ENCODE results near the gene TRABD2B.

DNA sequence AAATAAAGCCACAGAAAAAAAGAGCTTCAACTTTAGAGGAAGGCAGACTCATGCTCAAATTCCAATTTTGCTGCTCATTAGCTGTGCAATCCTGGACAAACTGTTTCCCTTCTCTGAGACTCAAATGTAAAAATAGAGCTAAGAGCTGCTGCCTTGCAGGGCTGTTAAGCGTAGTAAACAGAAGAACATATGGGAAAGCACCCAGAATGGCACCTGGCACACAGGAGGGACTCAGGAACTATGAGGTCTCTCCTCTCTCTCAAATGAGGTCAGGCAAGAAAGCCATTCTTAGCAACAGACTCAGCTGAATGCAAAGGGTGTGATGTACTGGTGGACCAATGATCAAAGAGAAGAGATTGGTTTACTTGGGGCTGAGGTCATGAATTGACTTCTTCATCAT, 61.3 kb downstream of the TRABD2B start:
- no peak for TF ChIP-seq POLR2A (IDR thresholded peaks at IDR 0.05)
- TF ChIP-seq, protein P1, sequence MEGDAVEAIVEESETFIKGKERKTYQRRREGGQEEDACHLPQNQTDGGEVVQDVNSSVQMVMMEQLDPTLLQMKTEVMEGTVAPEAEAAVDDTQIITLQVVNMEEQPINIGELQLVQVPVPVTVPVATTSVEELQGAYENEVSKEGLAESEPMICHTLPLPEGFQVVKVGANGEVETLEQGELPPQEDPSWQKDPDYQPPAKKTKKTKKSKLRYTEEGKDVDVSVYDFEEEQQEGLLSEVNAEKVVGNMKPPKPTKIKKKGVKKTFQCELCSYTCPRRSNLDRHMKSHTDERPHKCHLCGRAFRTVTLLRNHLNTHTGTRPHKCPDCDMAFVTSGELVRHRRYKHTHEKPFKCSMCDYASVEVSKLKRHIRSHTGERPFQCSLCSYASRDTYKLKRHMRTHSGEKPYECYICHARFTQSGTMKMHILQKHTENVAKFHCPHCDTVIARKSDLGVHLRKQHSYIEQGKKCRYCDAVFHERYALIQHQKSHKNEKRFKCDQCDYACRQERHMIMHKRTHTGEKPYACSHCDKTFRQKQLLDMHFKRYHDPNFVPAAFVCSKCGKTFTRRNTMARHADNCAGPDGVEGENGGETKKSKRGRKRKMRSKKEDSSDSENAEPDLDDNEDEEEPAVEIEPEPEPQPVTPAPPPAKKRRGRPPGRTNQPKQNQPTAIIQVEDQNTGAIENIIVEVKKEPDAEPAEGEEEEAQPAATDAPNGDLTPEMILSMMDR (IDR thresholded peaks at IDR 0.05), result no peak

All from body of pancreas (tissue), 4 donors.